Measurements from ENCODE around the gene HTR3D.
"Not testable (repeated sequence)": the region's sequence is repeated elsewhere in the genome, so short reads cannot be mapped to it uniquely, and the experiment has no call there.

Gene HTR3D

DNA sequence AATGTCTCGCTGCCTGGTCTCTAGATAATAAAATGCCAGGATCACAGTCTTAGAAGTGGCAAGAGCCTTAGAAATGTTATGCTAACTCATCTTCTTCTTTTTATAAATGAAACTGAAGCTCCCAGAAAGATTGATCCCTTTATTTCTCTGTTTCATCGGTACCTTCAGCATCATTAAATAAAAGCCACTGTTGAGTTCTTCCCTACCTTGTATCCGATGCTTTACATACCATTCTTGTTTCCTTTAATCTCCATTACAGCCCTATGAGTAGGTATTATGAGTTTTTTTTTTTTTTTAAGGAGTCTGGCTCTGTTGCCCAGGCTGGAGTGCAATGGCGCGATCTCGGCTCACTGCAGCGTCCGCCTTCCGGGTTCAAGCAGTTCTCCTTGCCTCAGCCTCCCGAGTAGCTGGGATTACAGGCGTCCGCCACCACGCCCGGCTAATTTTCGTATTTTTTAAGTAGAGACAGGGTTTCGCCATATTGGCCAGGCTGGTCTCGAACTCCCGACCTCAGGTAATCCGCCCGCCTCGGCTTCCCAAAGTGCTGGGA, 13.0 kb upstream of the HTR3D start:
- Histone ChIP-seq H3K27me3 (ENCODE audit: control insufficient read depth, insufficient read depth, low read length) (no peaks in the 10 kb centered on the region), H3K9me3 (ENCODE audit: control insufficient read depth, low read depth, low read length) (no peaks in the 10 kb centered on the region), H3K4me3 (ENCODE audit: low read length) (peak overlapping the region; percentile 94), H3K36me3 (ENCODE audit: control insufficient read depth, low read depth, low read length) (no peaks in the 10 kb centered on the region), H3K9ac (ENCODE audit: low read length) (peak overlapping the region; percentile 84), H3K4me1 (ENCODE audit: control insufficient read depth, low read depth, low read length) (peaks cover 4% of the 10 kb centered on the region), H3K27ac (ENCODE audit: low read length) (peak overlapping the region; percentile 38)

GRCh38 chr3:184022323-184022722, 9.2 kb upstream of the HTR3D start:
- Histone ChIP-seq H3K27me3 (ENCODE audit: control insufficient read depth, insufficient read depth, low read length) (no peaks in the 10 kb centered on the region), H3K36me3 (ENCODE audit: control insufficient read depth, low read depth, low read length) (no peaks in the 10 kb centered on the region), H3K9me3 (ENCODE audit: control insufficient read depth, low read depth, low read length) (no peaks in the 10 kb centered on the region), H3K27ac (ENCODE audit: low read length) (no peak overlapping the region), H3K9ac (ENCODE audit: low read length) (no peak overlapping the region), H3K4me3 (ENCODE audit: low read length) (no peak overlapping the region), H3K4me1 (ENCODE audit: control insufficient read depth, low read depth, low read length) (no peaks in the 10 kb centered on the region)

DNA sequence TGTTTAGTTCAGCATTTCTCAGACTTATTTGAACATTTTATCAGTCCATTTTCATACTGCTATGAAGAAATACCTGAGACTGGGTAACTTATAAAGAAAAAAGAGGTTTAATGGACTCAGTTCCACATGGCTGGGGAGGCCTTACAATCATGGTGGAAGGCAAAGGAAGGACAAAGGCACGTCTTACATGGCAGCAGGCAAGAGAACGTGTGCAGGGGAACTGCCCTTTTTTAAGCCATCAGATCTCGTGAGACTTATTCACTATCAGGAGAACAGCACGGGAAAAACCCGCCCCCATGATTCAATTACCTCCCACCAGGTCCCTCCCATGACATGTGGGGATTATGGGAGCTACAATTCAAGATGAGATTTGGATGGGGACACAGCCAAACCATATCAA, 6.3 kb upstream of the HTR3D start:
- not testable (repeated sequence) for H3K36me3 ChIP-seq (ENCODE audit: control insufficient read depth, low read depth, low read length); H3K27me3 ChIP-seq (ENCODE audit: control insufficient read depth, insufficient read depth, low read length); H3K4me3 ChIP-seq (ENCODE audit: low read length); H3K9ac ChIP-seq (ENCODE audit: low read length); H3K9me3 ChIP-seq (ENCODE audit: control insufficient read depth, low read depth, low read length); H3K4me1 ChIP-seq (ENCODE audit: control insufficient read depth, low read depth, low read length); H3K27ac ChIP-seq (ENCODE audit: low read length)

DNA sequence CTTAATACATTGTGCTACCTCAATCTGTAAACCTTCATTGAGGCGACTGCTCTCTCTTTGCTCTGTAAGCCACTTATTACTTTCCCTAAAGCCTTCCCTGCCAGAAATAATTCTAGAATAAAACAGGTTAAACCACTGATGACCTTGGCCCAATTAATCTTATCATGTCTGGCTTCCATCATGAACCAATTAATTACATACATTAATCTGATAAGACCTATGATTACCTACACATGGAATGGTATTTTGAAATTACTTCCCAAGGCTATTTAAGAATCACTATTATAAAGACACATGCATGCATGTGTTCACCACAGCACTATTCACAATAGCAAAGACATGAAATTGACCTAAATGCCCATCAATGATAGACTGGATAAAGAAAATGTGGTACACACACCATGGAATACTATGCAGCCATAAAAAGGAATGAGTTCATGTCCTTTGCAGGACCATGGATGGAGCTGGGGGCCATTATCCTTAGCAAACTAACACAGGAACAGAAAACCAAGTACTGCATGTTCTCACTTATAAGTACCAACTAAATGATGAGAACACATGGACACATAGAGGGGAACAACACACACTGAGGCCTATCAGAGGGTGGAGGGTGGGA, 3.2 kb upstream of the HTR3D start:
- H3K9me3 ChIP-seq (ENCODE audit: control insufficient read depth, low read depth, low read length); H3K27me3 ChIP-seq (ENCODE audit: control insufficient read depth, insufficient read depth, low read length); H3K27ac ChIP-seq (ENCODE audit: low read length); H3K9ac ChIP-seq (ENCODE audit: low read length); H3K4me3 ChIP-seq (ENCODE audit: low read length); H3K36me3 ChIP-seq (ENCODE audit: control insufficient read depth, low read depth, low read length); H3K4me1 ChIP-seq (ENCODE audit: control insufficient read depth, low read depth, low read length): not testable (repeated sequence)

- no peaks in the 10 kb centered on the region for H3K27me3 ChIP-seq (ENCODE audit: control insufficient read depth, insufficient read depth, low read length)
- H3K4me1 ChIP-seq (ENCODE audit: control insufficient read depth, low read depth, low read length): no peaks in the 10 kb centered on the region
- no peak overlapping the region for H3K27ac ChIP-seq (ENCODE audit: low read length)
- H3K36me3 ChIP-seq (ENCODE audit: control insufficient read depth, low read depth, low read length): no peaks in the 10 kb centered on the region
- no peak overlapping the region for H3K9ac ChIP-seq (ENCODE audit: low read length)
- H3K4me3 ChIP-seq (ENCODE audit: low read length): no peak overlapping the region
- H3K9me3 ChIP-seq (ENCODE audit: control insufficient read depth, low read depth, low read length): no peaks in the 10 kb centered on the region
These were observed 2.1 kb upstream of the HTR3D start for GRCh38 chr3:184029443-184029842.

- H3K9ac ChIP-seq (ENCODE audit: low read length): no peak overlapping the region
- no peaks in the 10 kb centered on the region for H3K36me3 ChIP-seq (ENCODE audit: control insufficient read depth, low read depth, low read length)
- no peak overlapping the region for H3K27ac ChIP-seq (ENCODE audit: low read length)
- no peaks in the 10 kb centered on the region for H3K4me1 ChIP-seq (ENCODE audit: control insufficient read depth, low read depth, low read length)
- H3K9me3 ChIP-seq (ENCODE audit: control insufficient read depth, low read depth, low read length): no peaks in the 10 kb centered on the region
- no peaks in the 10 kb centered on the region for H3K27me3 ChIP-seq (ENCODE audit: control insufficient read depth, insufficient read depth, low read length)
- no peak overlapping the region for H3K4me3 ChIP-seq (ENCODE audit: low read length)
These were observed 1.0 kb upstream of the HTR3D start for GRCh38 chr3:184030536-184030935.

- Histone ChIP-seq H3K9ac (ENCODE audit: low read length) (no peak overlapping the region), H3K27ac (ENCODE audit: low read length) (no peak overlapping the region), H3K4me3 (ENCODE audit: low read length) (no peak overlapping the region), H3K4me1 (ENCODE audit: control insufficient read depth, low read depth, low read length) (no peaks in the 10 kb centered on the region), H3K36me3 (ENCODE audit: control insufficient read depth, low read depth, low read length) (no peaks in the 10 kb centered on the region), H3K27me3 (ENCODE audit: control insufficient read depth, insufficient read depth, low read length) (no peaks in the 10 kb centered on the region), H3K9me3 (ENCODE audit: control insufficient read depth, low read depth, low read length) (no peaks in the 10 kb centered on the region)
These were observed 6.3 kb downstream of the HTR3D start for GRCh38 chr3:184037816-184038215.

DNA sequence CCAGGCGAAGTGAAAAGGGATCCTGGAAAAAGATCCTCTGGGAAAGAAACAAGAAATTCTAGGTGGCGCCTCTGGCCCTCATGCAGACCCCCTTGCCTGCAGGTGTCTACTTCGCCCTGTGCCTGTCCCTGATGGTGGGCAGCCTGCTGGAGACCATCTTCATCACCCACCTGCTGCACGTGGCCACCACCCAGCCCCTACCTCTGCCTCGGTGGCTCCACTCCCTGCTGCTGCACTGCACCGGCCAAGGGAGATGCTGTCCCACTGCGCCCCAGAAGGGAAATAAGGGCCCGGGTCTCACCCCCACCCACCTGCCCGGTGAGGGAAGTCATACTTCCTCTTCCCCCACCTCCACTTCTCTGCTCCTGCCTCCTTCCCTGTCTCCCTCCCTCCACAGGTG, 6.8 kb downstream of the HTR3D start:
- H3K27me3 ChIP-seq (ENCODE audit: control insufficient read depth, insufficient read depth, low read length); H3K27ac ChIP-seq (ENCODE audit: low read length); H3K9ac ChIP-seq (ENCODE audit: low read length); H3K4me1 ChIP-seq (ENCODE audit: control insufficient read depth, low read depth, low read length); H3K4me3 ChIP-seq (ENCODE audit: low read length); H3K36me3 ChIP-seq (ENCODE audit: control insufficient read depth, low read depth, low read length); H3K9me3 ChIP-seq (ENCODE audit: control insufficient read depth, low read depth, low read length): not testable (repeated sequence)

GRCh38 chr3:184039414-184039813, 7.9 kb downstream of the HTR3D start:
- H3K4me1 ChIP-seq (ENCODE audit: control insufficient read depth, low read depth, low read length): no peaks in the 10 kb centered on the region

DNA sequence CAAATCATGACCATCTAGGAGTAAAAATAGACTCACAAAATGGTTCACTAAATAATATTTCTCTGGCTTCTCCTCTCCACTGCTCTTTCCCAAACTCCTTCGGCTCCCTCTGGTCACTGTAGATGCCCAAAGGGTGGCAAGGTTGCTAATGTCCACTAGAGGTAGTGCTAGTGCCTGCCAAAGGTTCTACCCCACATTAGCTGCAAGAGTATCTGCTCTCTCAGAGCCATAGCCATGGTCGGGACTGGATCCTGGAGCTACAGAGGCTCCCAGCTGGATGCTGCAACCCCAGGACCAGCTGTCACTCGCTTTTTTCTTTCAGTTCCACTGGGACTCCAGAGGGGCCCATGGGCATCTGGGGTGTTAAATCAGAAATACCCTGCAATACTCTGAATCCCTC, 8.5 kb downstream of the HTR3D start:
- no peaks in the 10 kb centered on the region for H3K27me3 ChIP-seq (ENCODE audit: control insufficient read depth, insufficient read depth, low read length)
- no peaks in the 10 kb centered on the region for H3K4me1 ChIP-seq (ENCODE audit: control insufficient read depth, low read depth, low read length)
- no peak overlapping the region for H3K4me3 ChIP-seq (ENCODE audit: low read length)
- no peak overlapping the region for H3K9ac ChIP-seq (ENCODE audit: low read length)
- no peaks in the 10 kb centered on the region for H3K9me3 ChIP-seq (ENCODE audit: control insufficient read depth, low read depth, low read length)
- H3K36me3 ChIP-seq (ENCODE audit: control insufficient read depth, low read depth, low read length): no peaks in the 10 kb centered on the region
- no peak overlapping the region for H3K27ac ChIP-seq (ENCODE audit: low read length)

More at GRCh38 chr3:184039414-184039813, 7.9 kb downstream of the HTR3D start:
- no peak overlapping the region for H3K9ac ChIP-seq (ENCODE audit: low read length)
- no peaks in the 10 kb centered on the region for H3K36me3 ChIP-seq (ENCODE audit: control insufficient read depth, low read depth, low read length)
- H3K4me3 ChIP-seq (ENCODE audit: low read length): no peak overlapping the region
- H3K27me3 ChIP-seq (ENCODE audit: control insufficient read depth, insufficient read depth, low read length): no peaks in the 10 kb centered on the region
- H3K27ac ChIP-seq (ENCODE audit: low read length): no peak overlapping the region
- H3K9me3 ChIP-seq (ENCODE audit: control insufficient read depth, low read depth, low read length): no peaks in the 10 kb centered on the region

DNA sequence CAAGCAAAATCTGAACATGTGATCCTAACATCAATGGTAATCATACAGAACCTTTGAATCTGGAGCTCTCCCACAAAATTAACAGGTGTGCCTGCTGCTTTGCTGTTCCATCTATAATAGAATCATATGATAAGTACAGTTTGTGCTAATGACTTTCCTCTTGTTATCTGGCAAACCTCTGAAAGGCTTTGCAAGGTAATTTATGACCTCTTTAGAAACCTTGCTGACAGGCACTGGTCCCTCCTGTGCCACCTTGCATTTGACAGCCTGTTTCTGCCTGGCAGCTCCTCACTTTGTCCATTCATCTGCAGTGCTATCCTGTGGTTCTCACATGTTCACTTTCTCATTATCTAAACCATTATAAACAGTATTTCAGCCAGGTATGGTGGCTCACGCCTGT, 11.1 kb downstream of the HTR3D start:
- Histone ChIP-seq H3K36me3 (ENCODE audit: control insufficient read depth, low read depth, low read length) (no peaks in the 10 kb centered on the region), H3K4me1 (ENCODE audit: control insufficient read depth, low read depth, low read length) (no peaks in the 10 kb centered on the region), H3K27ac (ENCODE audit: low read length) (no peak overlapping the region), H3K27me3 (ENCODE audit: control insufficient read depth, insufficient read depth, low read length) (no peaks in the 10 kb centered on the region), H3K9me3 (ENCODE audit: control insufficient read depth, low read depth, low read length) (no peaks in the 10 kb centered on the region), H3K4me3 (ENCODE audit: low read length) (no peak overlapping the region), H3K9ac (ENCODE audit: low read length) (no peak overlapping the region)

GRCh38 chr3:184045995-184046394, 14.5 kb downstream of the HTR3D start:
- Histone ChIP-seq H3K27me3 (ENCODE audit: control insufficient read depth, insufficient read depth, low read length) (no peaks in the 10 kb centered on the region), H3K4me3 (ENCODE audit: low read length) (no peak overlapping the region), H3K36me3 (ENCODE audit: control insufficient read depth, low read depth, low read length) (no peaks in the 10 kb centered on the region), H3K4me1 (ENCODE audit: control insufficient read depth, low read depth, low read length) (no peaks in the 10 kb centered on the region), H3K9ac (ENCODE audit: low read length) (no peak overlapping the region), H3K27ac (ENCODE audit: low read length) (no peak overlapping the region), H3K9me3 (ENCODE audit: control insufficient read depth, low read depth, low read length) (no peaks in the 10 kb centered on the region)

Measured in iPS-18a (cell line).